ENCODE results near the gene PRKCA. TPM values are rescaled to one million over a fixed set of nuclear protein-coding genes. Genes with fewer than 3 reads are reported as not detected.
A peak's percentile ranks its signal among the peaks of the same experiment; 100 is the strongest.

The PRKCA gene
- total and polyA plus RNA-seq, 3 experiments from 2014 or later: 1.8 to 74.1 (median 73.9) TPM

DNA sequence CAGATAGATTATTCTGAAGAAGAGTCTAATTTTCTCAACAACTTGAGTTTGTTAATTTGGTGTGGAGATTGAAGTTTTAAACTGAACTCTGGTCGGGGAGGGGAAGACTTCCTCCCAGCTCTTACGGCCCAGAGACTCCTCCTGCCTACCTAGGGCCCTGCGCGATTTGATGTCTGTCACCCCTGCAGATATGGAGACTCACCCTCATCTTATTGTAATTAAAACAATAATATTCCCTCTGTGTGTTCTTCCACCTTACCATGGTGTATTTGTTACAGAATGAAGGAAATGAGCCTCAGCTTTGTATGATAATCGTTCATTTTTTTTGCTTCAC is 348.1 kb downstream of the PRKCA start:
- POLR2A ChIA-PET: no interaction called here

DNA sequence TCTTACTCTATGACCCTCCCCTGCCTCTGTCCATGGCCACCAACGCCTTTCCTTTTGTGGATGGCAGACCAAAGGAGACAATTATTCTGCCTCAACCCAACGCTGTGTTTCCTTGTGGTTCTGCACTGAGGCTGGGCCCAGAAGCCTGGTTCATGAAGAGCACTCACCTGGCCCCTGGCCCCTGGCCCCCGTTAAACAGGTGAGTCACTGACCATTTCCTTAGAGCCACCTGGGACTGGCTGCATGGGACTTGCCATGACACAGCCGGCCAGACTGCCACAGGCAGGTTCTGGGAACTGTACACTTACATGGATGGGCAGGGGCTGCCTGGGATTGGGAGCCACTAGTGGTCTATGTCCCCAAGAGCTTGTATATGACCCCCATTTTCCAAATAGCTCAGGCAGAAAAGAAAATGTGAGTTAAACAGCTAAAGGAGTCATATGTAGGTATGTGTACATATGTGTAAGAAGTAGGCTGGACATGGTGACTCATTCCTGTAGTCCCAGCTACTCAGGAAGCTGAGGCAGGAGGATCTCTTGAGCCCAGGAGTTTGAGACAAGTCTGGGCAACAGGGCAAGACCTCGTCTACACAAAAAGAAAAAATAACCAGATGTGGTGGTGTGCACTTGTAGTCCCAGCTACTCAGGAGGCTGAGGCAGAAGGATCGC is 350.6 kb downstream of the PRKCA start:
- Mint-ChIP-seq H3K27me3 (peaks cover 0 to under 1% of the 10 kb centered on the region in 2 donors), H3K4me3 (no peak overlapping the region), H3K9me3 (peaks cover 0 to 3% (median 2%) of the 10 kb centered on the region in 5 donors), H3K36me3 (peaks cover 11 to 26% (median 24%) of the 10 kb centered on the region in 3 donors), H3K27ac (no peak overlapping the region), H3K4me1 (peaks cover 28 to 55% (median 29%) of the 10 kb centered on the region in 3 donors)
- no peak overlapping the region for H3K4me3 ChIP-seq (ENCODE audit: low read length)
- ChIA-PET POLR2A (interaction anchor here (0.6 kb wide), 1 partner anchor 249 kb away, joined by 3 read pairs; no protein-coding TSS in a partner anchor), CTCF (interaction anchor here (0.9 to 1.1 kb wide), 2 partner anchors 9 to 61 kb away, joined by 3 read pairs; no protein-coding TSS in a partner anchor)
- H3K36me3 ChIP-seq (ENCODE audit: insufficient read depth, low read length): peaks cover 4% of the 10 kb centered on the region
- H3K9me3 ChIP-seq (ENCODE audit: low read length): no peaks in the 10 kb centered on the region
- no peak for DNase-seq
- H3K27me3 ChIP-seq (ENCODE audit: insufficient read depth, low read length, poor library complexity, severe bottlenecking): no peaks in the 10 kb centered on the region
- H3K27ac ChIP-seq (ENCODE audit: low read depth, low read length): no peak overlapping the region
- peaks cover 13% of the 10 kb centered on the region for H3K4me1 ChIP-seq (ENCODE audit: insufficient read depth, low read length)

More for the DNA sequence above, 348.1 kb downstream of the PRKCA start:
- peak overlapping the region; percentile 15 to 96 (median 90) for H3K27ac Mint-ChIP-seq
- peak overlapping the region in 6 of 7 donors; percentile 19 to 85 (median 80) for H3K4me3 Mint-ChIP-seq
- no peaks in the 10 kb centered on the region for H3K9me3 Mint-ChIP-seq
- Histone ChIP-seq H3K27ac (ENCODE audit: low read depth, low read length) (peak overlapping the region; percentile 5), H3K4me1 (ENCODE audit: insufficient read depth, low read length) (peaks cover 13% of the 10 kb centered on the region), H3K4me3 (ENCODE audit: low read length) (no peak overlapping the region), H3K36me3 (ENCODE audit: insufficient read depth, low read length) (peaks cover 9% of the 10 kb centered on the region), H3K27me3 (ENCODE audit: insufficient read depth, low read length, poor library complexity, severe bottlenecking) (no peaks in the 10 kb centered on the region), H3K9me3 (ENCODE audit: low read length) (no peaks in the 10 kb centered on the region)
- H3K27me3 Mint-ChIP-seq: peaks cover 0 to 2% of the 10 kb centered on the region in 2 donors
- peaks cover 0 to 30% (median 19%) of the 10 kb centered on the region in 3 donors for H3K36me3 Mint-ChIP-seq
- CTCF ChIA-PET: no interaction called here
- DNase-seq: no peak
- H3K4me1 Mint-ChIP-seq: peaks cover 24 to 39% (median 25%) of the 10 kb centered on the region in 3 donors

DNA sequence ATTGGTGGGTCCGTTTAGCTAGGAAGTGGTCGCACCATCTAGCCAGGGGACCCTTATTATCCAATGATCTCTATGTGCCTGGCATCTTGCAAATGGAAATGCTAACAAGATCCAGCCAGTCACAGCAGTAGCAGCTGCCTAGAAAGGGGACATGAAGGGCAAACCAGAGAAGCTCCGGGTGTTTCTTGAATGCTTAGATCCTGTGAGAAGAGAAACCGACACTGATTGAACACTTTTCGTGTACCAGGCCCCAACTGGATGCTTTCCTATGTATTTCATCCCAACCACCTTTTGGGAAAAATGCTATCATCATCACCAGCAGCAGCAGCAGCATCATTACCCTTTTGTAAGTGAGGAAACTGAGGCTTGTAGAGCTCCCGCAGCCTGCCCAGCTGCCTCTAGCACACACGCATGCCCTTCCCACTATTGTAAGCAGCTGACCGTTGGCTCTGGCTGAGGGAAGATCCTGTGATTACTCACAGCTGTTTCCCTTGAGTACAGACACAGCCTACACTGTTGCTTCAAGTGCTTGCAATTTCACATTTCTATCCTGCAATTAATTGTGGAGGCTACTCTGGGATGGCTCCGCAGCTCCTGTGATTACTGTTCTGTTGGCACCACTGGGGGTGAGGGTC is 351.8 kb downstream of the PRKCA start:
- Mint-ChIP-seq H3K27ac (peak overlapping the region in 2 of 8 donors; percentile 31 to 43), H3K4me1 (peaks cover 21 to 47% (median 24%) of the 10 kb centered on the region in 3 donors), H3K36me3 (peaks cover 19 to 26% (median 25%) of the 10 kb centered on the region in 3 donors), H3K4me3 (no peak overlapping the region), H3K27me3 (no peaks in the 10 kb centered on the region), H3K9me3 (peaks cover 0 to 3% (median 2%) of the 10 kb centered on the region in 5 donors)
- Histone ChIP-seq H3K36me3 (ENCODE audit: insufficient read depth, low read length) (peaks cover 4% of the 10 kb centered on the region), H3K4me3 (ENCODE audit: low read length) (no peak overlapping the region), H3K27me3 (ENCODE audit: insufficient read depth, low read length, poor library complexity, severe bottlenecking) (no peaks in the 10 kb centered on the region), H3K27ac (ENCODE audit: low read depth, low read length) (no peak overlapping the region), H3K9me3 (ENCODE audit: low read length) (no peaks in the 10 kb centered on the region), H3K4me1 (ENCODE audit: insufficient read depth, low read length) (peaks cover 13% of the 10 kb centered on the region)
- DNase-seq: no peak
- ChIA-PET CTCF (no interaction called here), POLR2A (no interaction called here)

DNA sequence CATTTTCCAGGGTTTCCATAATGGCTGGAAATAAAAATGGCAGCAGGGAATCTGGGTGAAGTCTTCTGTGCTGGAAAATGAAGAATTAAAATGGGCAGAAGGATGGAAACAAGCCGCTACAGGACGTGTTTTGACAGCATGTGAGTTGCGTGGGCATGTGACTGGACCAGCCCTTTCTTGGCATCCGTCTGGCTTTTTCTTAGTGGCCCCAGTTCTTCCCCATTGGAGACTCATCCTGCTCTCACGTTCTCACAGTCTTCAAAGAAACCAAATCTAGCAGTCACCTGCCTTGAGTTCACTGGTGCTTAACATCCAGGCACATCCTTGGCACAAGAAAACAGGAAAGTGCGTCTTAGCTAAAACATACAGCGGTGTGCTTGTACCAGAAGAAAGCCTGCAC is 352.4 kb downstream of the PRKCA start:
- Mint-ChIP-seq H3K4me1 (peaks cover 16 to 41% (median 18%) of the 10 kb centered on the region in 3 donors), H3K9me3 (peaks cover 0 to 3% (median 2%) of the 10 kb centered on the region in 5 donors), H3K27me3 (no peaks in the 10 kb centered on the region), H3K36me3 (peaks cover 19 to 26% (median 25%) of the 10 kb centered on the region in 3 donors), H3K4me3 (no peak overlapping the region), H3K27ac (peak overlapping the region in 1 of 8 donors; percentile 31)
- DNase-seq: no peak
- no peak overlapping the region for H3K27ac ChIP-seq (ENCODE audit: low read depth, low read length)
- peaks cover 4% of the 10 kb centered on the region for H3K36me3 ChIP-seq (ENCODE audit: insufficient read depth, low read length)
- POLR2A ChIA-PET: no interaction called here
- CTCF ChIA-PET: no interaction called here
- H3K4me1 ChIP-seq (ENCODE audit: insufficient read depth, low read length): peaks cover 13% of the 10 kb centered on the region
- no peaks in the 10 kb centered on the region for H3K9me3 ChIP-seq (ENCODE audit: low read length)
- H3K4me3 ChIP-seq (ENCODE audit: low read length): no peak overlapping the region
- H3K27me3 ChIP-seq (ENCODE audit: insufficient read depth, low read length, poor library complexity, severe bottlenecking): no peaks in the 10 kb centered on the region

GRCh38 chr17:66655461-66655860 is 353.0 kb downstream of the PRKCA start:
- Histone ChIP-seq H3K27me3 (ENCODE audit: insufficient read depth, low read length, poor library complexity, severe bottlenecking) (no peaks in the 10 kb centered on the region), H3K9me3 (ENCODE audit: low read length) (no peaks in the 10 kb centered on the region), H3K4me1 (ENCODE audit: insufficient read depth, low read length) (peaks cover 13% of the 10 kb centered on the region), H3K4me3 (ENCODE audit: low read length) (no peak overlapping the region), H3K27ac (ENCODE audit: low read depth, low read length) (no peak overlapping the region), H3K36me3 (ENCODE audit: insufficient read depth, low read length) (peaks cover 4% of the 10 kb centered on the region)
- ChIA-PET CTCF (no interaction called here), POLR2A (no interaction called here)
- peaks cover 0 to 3% (median 2%) of the 10 kb centered on the region in 5 donors for H3K9me3 Mint-ChIP-seq
- peak overlapping the region in 2 of 8 donors; percentile 0 to 13 for H3K27ac Mint-ChIP-seq
- H3K4me3 Mint-ChIP-seq: no peak overlapping the region
- H3K27me3 Mint-ChIP-seq: no peaks in the 10 kb centered on the region
- H3K36me3 Mint-ChIP-seq: peaks cover 19 to 26% (median 25%) of the 10 kb centered on the region in 3 donors
- peaks cover 10 to 34% (median 13%) of the 10 kb centered on the region in 3 donors for H3K4me1 Mint-ChIP-seq
- DNase-seq: no peak

GRCh38 chr17:66655861-66656260 is 353.4 kb downstream of the PRKCA start:
- H3K9me3 Mint-ChIP-seq: peaks cover 0 to 3% (median 2%) of the 10 kb centered on the region in 5 donors
- H3K27ac Mint-ChIP-seq: peak overlapping the region in 2 of 8 donors; percentile 26 to 44
- H3K4me3 Mint-ChIP-seq: no peak overlapping the region
- Histone ChIP-seq H3K36me3 (ENCODE audit: insufficient read depth, low read length) (peaks cover 4% of the 10 kb centered on the region), H3K27ac (ENCODE audit: low read depth, low read length) (no peak overlapping the region), H3K9me3 (ENCODE audit: low read length) (no peaks in the 10 kb centered on the region), H3K27me3 (ENCODE audit: insufficient read depth, low read length, poor library complexity, severe bottlenecking) (no peaks in the 10 kb centered on the region), H3K4me3 (ENCODE audit: low read length) (no peak overlapping the region), H3K4me1 (ENCODE audit: insufficient read depth, low read length) (peaks cover 9% of the 10 kb centered on the region)
- CTCF ChIA-PET: no interaction called here
- H3K4me1 Mint-ChIP-seq: peaks cover 6 to 30% (median 9%) of the 10 kb centered on the region in 3 donors
- peaks cover 19 to 24% (median 23%) of the 10 kb centered on the region in 3 donors for H3K36me3 Mint-ChIP-seq
- no peaks in the 10 kb centered on the region for H3K27me3 Mint-ChIP-seq
- POLR2A ChIA-PET: no interaction called here
- no peak for DNase-seq

GRCh38 chr17:66661411-66662256 is 359.2 kb downstream of the PRKCA start:
- Histone ChIP-seq H3K27ac (ENCODE audit: low read depth, low read length) (no peak overlapping the region), H3K4me3 (ENCODE audit: low read length) (no peak overlapping the region), H3K4me1 (ENCODE audit: insufficient read depth, low read length) (peaks cover 25% of the 10 kb centered on the region), H3K9me3 (ENCODE audit: low read length) (no peaks in the 10 kb centered on the region), H3K36me3 (ENCODE audit: insufficient read depth, low read length) (no peaks in the 10 kb centered on the region), H3K27me3 (ENCODE audit: insufficient read depth, low read length, poor library complexity, severe bottlenecking) (no peaks in the 10 kb centered on the region)
- H3K27ac Mint-ChIP-seq: peak overlapping the region in 1 of 8 donors; percentile 73
- no peaks in the 10 kb centered on the region for H3K27me3 Mint-ChIP-seq
- POLR2A ChIA-PET: no interaction called here
- no peak for DNase-seq
- peaks cover 14 to 19% (median 14%) of the 10 kb centered on the region in 3 donors for H3K36me3 Mint-ChIP-seq
- H3K9me3 Mint-ChIP-seq: peaks cover 0 to 3% (median 2%) of the 10 kb centered on the region in 5 donors
- H3K4me1 Mint-ChIP-seq: peaks cover 10 to 19% (median 11%) of the 10 kb centered on the region in 3 donors
- H3K4me3 Mint-ChIP-seq: no peak overlapping the region
- CTCF ChIA-PET: interaction anchor here (0.8 kb wide), 1 partner anchor 8 kb away, joined by 3 read pairs; no protein-coding TSS in a partner anchor

Measured in CD8-positive, alpha-beta memory T cell (primary cell).